ENCODE data around the gene ATP6V1G1.
A peak's percentile ranks its signal among the peaks of the same experiment; 100 is the strongest.
"Not testable (repeated sequence)": the region's sequence is repeated elsewhere in the genome, so short reads cannot be mapped to it uniquely, and the experiment has no call there.

Gene ATP6V1G1, protein sequence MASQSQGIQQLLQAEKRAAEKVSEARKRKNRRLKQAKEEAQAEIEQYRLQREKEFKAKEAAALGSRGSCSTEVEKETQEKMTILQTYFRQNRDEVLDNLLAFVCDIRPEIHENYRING

DNA sequence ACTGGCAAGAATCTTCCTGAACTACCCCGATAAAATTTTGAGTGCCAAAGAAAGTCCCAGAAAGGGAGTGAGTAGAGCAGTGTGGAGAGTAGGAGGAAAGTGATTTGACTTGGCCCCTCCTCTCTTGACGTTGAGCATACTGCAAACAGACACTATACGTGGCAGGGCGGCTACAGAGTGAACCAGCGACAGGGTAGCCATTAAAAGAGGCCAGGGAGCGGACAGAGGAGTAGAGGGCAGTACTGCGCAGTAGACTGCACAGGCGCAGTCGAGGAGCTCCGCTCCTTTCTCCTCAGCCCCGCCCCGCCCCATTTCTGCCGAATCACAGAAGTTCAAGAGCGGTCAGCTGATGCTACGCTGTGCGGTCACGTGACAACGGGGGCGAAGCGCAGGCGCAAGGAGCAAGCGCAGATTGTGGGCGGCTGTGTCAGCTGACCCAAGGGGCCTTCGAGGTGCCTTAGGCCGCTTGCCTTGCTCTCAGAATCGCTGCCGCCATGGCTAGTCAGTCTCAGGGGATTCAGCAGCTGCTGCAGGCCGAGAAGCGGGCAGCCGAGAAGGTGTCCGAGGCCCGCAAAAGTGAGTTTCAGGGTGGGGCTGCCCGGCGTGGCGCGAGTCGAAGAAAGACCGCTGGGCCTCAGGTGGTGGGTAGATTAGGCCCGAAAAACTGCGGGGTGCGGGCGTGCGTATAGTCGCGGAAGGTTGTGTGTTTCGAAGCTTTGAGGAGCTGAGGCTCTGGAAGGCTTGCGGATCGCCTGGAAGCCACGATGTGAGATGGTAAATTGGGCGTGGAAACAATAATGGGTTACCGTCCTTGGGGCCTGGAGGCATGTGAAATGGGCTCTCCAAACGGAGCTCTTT is at the start of gene ATP6V1G1:
ATP6V1G1 (plus strand) TSS at position 425 of the 858 bp plus-strand sequence; CDS start at position 495, 70 bp downstream.
- DNase-seq = peak in 1 of 2 experiments; percentile 73

DNA sequence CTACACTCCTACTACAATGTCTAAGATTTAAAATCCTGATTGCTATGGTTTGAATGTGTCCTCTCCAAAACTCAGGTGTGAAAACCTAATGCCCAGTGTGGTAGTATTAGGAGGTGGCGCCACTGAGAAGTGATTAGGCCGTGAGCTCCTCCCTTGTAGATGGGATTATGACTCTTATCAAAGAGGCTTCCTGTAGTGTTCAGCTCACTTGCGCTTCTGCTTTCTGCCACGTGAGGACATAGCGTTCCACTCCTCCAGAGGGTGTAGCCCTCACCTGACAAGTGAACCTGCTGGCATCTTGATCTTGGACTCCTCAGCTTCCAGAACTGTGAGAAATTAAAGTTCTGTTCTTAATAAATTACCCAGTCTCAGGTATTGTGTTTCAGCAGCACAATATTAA is 49.3 kb upstream of the ATP6V1G1 start:
- no peak for DNase-seq

DNA sequence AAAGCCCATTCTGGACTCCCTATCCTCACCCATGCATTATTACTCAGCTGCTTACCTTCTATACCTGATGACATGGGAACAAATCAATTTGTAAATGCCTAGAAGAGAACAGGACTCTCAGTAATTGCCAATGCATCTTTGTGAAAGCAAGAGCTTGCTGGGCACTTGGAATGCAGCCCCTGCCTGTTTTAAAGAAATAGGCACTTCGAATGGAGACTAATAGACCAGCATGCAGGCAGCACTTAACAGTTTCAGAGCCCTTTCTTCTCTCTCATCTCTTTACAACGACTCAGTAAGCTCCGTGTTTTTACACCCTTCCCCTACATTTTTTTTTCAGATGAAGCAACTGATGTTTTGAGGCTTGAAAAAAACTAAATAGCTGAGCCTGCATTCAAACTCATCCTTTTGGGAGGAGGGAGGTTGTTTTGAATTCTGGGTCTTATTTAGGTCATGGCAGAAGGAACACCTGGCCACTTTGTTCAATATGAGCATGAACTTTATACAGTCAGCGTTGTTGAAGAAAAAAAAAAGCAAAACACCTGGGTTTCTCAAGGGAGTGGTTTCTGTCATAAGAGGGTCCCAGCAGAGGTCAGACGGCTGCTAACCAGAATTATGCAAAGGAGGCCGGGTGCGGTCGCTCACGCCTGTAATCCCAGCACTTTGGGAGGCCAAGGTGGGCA is 47.7 kb upstream of the ATP6V1G1 start:
- DNase-seq = no peak

DNA sequence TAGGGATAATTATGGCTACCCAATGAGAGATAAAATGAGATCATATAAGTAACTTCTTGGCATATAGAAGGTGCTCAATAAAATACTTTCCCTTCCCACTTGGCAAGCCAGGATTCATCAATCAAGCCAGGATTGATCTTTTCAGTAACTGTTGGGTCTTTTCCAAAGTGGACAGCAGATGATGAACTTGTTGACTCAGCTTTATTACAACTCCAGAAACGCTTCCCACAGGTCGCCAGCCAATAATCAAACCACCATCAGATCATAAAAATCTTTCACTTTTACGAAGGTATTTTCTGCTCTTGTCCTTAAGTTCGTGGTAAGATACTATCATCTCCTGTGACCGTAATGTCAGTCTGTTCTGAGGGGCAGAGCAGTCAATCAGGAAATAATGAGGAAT is 42.5 kb upstream of the ATP6V1G1 start:
- DNase-seq = no peak

DNA sequence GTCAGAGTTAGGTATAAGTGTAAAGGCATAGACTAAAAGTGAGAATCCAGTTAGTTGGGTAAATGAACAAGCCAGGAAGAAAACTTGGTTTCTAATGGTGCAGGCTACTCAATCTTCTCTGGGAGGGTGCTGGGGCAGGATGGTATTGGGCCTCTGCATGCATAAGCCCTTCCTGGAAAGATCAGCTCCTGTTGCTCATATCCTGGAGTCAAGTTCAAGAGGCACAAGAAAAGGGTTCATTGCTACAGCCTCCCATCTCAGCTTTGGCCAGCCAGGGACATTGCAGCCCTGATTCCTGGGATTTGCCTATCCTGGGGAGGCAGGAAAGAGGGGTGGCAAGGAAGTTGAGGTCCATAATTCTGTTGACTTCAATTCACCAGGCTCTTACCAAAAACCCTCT is 40.7 kb upstream of the ATP6V1G1 start:
- no peak for DNase-seq

DNA sequence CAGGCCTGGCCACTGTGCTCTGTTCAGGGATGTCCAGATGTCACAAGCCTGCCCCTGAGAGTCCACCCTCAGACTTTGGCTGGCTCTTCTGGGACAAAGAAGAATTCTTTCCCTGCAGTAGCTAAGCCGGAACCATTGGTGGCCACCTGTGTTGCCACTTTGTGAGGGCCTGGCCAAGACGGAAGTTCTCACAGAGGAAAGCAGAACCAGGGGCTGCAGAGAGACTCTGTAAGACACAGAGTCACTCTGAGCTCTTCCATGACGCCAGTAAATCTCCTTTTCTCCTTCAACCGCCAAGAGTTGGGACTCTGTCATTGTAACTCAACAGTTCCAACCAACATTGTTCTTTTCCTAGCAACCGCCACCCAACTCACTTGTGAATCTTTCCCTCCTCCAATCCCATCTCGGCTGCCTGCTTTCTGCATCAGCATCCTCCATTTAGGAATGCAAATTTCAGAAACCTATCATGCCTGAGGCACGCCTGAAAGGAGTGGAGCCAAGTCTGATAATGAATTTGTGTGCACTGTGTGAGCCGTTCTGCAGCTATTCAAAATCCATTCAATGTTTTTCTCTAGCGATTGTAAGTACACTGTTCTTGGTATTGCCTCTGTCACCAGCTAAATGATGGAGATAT is 37.8 kb upstream of the ATP6V1G1 start:
- no peak for DNase-seq

DNA sequence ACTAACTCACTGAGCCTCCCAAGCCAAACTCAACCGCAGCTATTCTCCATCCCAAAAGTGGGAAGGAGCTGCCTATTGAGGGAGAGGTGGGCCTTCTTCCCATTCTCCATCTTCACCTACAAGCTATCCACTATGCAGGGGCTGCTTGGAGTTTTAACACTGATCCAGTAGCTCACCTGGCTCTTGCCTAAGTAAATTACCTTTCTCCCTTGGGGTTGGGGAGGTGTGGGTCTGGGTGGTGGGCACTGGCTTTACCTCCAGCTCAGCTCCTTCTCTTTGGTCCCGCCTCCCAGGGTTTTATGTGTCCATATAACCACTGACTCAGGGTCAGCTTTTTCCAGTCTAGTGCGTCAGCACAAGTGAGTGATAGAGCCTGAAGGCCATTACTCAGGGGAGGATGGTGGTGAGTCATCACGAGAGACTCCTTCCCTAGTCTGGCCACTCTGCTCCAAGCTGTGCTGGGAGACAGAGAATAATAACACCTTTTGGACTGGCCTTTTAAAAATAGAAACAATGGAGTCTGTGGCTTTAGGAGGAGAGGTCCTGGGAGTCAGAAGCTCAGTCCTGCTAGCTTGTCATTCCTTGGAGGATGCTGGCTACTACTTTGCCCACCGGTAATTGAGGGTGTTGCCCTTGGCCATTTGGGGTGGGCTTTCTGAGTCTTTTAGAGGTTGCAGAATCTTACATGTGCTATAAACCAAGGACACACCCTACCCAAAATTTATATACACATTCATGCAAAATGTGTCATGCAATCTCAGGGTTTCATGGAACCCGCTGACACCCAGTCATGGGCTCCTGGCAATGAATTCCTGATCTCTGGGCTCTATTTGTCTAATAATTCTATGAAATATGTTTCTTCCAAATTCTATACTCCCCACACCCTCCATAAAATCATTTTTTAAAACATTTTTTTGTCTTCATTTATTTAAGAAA is 35.6 kb upstream of the ATP6V1G1 start:
- DNase-seq = no peak

DNA sequence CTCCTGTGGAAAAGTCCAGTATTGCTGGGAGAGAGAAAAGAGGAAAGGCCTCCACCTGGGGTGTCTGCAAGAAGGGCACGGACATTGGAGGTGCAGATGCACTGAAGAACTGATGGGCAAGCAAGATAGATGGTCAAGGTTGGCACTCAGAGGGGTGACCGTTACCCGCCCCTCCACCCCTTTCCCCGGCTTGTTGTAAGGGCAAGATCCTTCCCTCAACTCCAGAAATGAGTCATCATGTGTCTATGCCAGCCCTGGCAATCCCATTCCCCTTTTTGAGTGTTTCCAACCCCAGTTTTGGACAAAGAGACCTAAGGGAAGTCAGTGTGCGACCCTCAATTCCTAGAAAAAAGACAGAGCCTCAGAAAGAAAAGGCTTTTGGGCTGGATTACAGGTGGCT is 34.9 kb upstream of the ATP6V1G1 start:
- DNase-seq = no peak

DNA sequence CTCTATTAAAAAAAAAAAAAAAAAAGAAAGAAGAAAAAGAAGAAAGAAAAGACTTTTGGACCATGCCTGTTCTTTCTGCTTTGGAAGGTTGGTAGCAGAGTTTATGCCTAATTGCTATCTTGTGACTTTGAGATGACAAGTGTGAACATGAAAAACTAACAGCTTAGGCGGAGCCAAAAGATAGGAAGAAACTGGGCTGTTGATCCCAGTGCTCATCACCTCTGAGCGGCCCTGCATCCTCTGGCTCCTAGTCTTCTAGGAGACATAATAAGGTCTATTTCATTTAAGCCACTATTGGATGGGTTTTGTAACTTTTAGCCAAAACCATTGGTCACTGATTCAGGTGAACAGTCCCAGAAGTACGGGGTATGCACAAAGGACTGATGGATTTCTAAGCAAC is 34.4 kb upstream of the ATP6V1G1 start:
- no peak for DNase-seq

DNA sequence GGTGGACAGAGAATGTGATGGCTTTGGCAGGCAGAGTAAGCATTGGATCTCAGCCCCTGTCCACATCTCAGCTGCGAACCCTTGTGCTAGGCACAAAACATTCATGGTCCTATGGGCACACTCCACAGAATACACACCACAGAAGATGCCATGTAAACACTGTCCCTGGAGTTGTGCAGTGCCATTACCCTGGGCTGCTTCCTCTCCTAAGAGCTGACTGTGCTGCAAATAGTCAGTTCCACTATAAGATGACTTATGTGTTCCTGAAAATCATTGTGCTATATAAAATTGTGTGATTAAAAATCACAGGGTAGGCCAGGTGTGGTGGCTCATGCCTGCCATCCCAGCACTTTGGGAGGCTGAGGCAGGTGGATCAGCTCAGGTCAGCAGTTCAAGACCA is 31.9 kb upstream of the ATP6V1G1 start:
- DNase-seq = no peak

DNA sequence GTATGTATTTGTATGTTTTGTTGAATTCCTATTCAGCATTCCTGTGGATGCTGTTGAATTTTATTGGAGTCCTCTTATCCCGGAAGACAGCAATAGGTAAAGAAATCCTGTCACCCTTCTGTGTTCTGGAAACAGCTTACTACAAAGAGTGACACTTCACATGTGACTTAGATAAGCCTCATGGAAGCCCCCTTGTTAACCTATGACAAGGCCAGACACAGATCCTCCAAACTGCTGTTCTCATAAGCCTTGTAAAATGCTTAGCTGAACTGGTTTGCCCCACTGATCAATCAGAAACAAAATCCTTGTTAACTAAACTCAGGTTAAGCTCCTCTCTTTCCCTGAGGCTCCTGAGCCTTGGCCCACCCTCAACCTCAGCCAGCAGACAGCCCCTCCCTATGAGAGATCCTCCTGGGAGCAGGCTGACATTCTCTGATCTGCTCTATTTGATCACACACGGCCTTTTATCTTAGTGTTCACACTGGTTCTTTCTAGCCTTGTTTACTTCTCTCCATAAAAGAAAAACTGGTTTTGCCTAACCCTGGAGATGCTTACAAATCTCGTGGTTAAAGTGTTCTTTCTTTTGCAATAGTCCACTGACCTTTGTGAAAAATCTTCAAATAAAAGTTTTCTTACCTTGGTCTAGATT is 29.4 kb upstream of the ATP6V1G1 start:
- no peak for DNase-seq

DNA sequence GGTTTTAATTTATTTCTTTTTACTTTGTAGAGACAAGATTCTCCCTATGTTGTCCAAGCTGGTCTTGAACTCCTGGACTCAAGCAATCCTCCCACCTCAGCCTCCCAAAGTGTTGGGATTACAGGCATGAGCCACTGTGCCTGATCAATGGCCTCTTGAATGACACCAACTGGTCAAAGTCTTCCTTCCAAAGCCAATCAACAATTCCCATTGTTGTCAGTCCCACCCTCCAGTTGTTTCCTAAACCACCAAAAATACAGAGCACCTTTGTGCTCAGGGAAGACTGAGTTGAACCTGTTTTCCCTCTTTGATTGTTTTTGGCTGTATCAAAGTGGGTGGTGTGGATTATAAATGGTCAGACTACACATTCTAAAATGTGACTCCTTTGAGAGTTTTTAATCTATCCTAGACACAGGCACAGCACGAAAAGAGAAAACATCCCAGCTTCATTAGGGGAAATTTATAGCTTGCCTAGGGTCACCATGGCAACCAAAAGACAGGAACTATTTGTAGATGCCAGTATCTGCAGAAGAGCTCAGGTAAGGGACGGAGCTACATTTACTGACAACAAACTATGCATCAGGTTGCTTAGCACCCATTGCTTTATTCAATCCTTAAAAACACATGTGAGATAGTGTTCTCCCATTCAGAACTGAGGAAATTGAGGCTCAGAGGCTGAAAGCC is 27.6 kb upstream of the ATP6V1G1 start:
- DNase-seq = no peak

DNA sequence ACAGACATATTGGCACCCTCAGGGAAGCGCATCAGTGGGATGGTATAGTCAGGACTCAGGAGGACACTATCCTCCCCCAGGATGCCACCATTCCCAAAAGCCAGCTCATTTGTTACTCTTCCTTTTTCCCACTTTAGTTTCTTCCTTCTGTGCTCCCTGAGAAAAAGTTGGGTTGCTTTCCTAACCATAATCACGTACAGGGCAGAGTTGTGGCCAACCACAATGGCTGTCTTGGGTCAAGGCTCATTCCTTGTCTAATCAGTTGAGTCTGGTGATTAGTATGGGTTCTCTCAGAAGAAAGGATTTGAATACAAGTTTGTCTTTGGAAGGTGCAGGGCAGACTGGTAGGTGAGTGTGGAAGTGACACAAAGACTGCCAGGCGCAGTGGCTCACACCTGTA is 26.6 kb upstream of the ATP6V1G1 start:
- no peak for DNase-seq

DNA sequence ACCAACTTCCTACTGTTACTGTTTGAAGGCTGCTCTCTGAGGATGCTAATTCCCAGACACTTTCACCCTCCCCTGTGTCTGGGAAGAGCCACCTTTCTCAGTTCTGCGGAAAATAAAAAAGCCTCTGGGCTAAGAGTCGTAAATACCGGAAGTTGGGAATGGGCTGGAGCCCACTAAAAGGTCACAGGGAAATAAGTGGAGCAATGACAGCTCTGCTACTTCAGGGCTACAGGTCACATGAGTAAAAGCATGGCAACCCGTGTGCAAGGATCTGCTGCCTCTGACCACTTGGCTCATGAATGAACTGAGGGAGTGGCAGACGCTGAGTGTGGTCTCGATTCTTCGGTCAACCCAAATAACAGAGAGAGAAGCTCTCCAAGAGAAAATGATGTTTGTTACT is 25.8 kb upstream of the ATP6V1G1 start:
- no peak for DNase-seq

DNA sequence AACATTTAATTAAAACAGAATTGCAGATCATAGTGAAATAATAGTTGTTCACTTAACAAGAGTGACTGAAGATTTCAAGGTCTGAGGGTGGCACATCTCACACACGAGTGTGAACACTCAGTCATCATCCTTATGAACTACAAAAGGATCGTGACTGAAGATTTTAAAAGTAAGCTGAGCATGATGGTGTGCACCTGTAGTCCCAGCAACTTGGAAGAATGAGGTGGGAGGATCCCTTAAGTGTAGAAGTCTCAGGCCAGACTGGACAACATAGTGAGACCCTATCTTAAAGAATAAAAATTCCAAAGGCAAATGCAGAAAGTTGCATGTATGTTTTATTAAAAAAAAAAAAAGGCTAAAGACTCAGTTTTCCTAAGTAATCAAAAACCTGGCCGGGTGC is 22.4 kb upstream of the ATP6V1G1 start:
- no peak for DNase-seq

DNA sequence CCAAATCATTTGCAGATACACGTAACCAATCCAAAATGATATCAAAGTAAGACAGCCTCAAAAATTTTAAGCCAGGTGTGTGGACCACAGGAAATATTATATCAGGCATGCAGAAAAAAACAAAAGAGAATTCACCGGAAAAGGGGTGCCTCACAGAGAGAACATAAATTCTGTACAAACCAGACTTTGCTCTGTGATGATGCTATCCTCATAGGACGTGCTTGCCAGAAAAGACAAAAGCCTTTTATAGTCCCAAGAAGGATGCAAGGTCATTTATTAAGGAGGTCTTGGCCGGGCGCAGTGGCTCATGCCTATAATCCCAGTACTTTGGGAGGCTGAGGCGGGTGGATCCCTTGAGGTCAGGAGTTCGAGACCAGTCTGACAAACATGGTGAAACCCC is 16.8 kb upstream of the ATP6V1G1 start:
- no peak for DNase-seq

DNA sequence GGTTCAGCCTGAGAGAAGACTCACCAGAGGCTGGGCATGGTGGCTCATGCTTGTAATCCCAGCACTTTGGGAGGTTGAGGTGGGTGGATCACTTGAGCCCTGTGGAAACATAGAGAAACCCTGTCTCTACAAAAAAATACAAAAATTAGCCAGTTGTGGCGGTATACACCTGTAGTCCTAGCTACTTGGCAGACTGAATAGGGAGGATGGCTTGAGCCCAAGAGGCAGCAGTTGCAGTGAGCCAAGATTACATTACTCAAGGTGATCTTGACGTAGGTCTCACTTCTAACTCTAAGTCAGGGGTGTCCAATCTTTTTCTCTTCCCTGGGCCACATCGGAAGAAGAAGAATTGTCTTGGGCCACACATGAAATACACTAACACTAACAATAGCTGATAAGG is 16.2 kb upstream of the ATP6V1G1 start:
- DNase-seq = no peak

DNA sequence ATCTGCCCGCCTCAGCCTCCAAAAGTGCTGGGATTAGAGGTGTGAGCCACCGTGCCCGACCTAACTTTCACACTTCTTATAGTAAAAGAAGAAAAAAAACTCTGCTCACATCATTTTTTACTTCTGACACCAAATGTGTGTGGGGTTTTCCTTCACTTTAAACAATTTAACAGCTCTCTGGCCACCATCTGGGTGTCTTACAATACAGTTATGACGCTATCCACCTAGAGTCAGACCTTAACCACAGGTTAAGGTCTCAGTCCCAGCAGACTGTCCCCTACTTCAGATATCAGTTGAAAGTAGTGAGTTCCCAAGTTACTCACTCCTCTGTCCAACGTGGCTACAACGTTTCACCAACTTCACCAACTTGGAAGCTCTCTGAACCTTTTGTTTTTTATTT is 15.4 kb upstream of the ATP6V1G1 start:
- DNase-seq = no peak

DNA sequence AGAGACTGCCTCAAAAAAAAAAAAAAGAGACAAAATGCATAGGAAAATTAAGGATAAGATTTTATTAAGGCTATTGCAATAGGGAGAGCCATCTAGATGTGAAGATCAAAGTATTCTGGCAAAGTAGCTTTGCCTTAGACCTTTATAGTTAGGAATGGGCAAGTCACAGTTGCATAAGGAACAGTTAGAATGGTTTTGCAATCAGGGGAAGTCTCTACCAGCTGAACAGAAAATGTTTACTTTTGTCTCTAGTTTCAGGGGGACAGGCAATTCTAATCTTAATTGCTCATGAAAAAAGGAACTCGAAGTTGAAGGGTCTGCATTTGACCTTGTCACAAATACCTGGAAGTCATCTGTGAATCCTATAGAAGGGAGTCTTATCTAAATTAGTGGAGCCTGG is 13.1 kb upstream of the ATP6V1G1 start:
- DNase-seq = no peak

DNA sequence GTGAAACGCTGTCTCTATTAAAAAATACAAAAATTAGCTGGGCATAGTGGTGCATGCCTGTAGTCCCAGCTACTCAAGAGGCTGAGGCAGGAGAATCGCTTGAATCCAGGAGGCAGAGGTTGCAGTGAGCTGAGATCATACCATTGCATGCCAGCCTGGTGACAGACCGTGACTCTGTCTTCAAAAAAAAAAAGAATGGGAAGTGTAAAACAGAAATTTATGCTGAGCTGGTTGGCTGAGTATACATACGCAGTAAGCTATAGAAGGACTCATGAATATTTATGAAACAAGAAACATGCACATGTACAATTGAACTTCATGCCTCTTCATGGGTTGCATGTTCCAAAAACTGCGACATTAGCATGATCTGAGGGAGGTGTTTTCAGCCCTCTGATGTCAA is 10.8 kb upstream of the ATP6V1G1 start:
- not testable (repeated sequence) for DNase-seq

DNA sequence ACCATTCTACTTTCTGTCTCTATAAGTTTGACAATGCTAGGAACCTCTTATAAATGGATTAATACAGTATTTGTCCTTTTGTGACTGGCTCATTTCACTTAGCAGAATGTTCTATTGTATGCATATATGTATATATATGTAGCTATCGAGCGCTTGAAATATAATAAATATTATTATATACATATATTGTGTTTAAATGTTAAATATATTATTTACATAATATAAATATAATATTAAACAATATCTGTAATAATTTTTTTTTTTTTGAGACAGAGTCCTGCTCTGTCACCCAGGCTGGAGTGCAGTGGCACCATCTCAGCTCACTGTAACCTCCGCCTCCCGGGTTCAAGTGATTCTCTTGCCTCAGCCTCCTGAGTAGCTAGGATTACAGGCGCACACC is 9.4 kb upstream of the ATP6V1G1 start:
- not testable (repeated sequence) for DNase-seq
